K562 (cell line): ENCODE data around the gene KASH5. TPM values are rescaled to one million over a fixed set of nuclear protein-coding genes. Genes with fewer than 3 reads are reported as not detected.

Source experiments
- ATAC-seq: fragments of 200-7000 bp; cut with Tn5 transposase; 3 replicates; pipeline ENCODE4 v1.9.1; 2020; ENCODE audit warnings: moderate library complexity
- BruUV-seq: library from RNA; stranded (reverse); fragments of 400-500 nt; replicated peaks from 2 replicates; lab custom pipeline; 2021; lab: Mats Ljungman, UMichigan
- CTCF ChIA-PET: fragments of 300-600 bp; formaldehyde crosslinking; extraction: SDS; loops from one replicate; lab custom pipeline; 2021; ENCODE audit warnings: low intra/inter-chr PET ratio; lab: Yijun Ruan, JAX
- POLR2A ChIA-PET: fragments of 300-600, 350-650 bp; sonication (Branson Sonifier 250); formaldehyde crosslinking; extraction: SDS; loops from one replicate; lab custom pipeline; 2021; ENCODE audit warnings: antibody characterized with exemption, inconsistent platforms; lab: Yijun Ruan, JAX
- DNase-seq, 4 experiments: peaks; one replicate each; pipeline versions ENCODE4 v3.0.0 to v3.0.0-alpha.2; 2011 to 2018; ENCODE audit warnings: low spot score in 3 of 4, mixed read lengths in 3 of 4; ENCODE audit errors: extremely low read depth in 1 of 4
- FAIRE-seq: peaks from 2 replicates; lab custom pipeline; 2011; peaks lifted over from hg19 to GRCh38; lab: Jason Lieb, UNC
- H2AFZ ChIP-seq: 2 replicates; pipeline ENCODE4 v1.6.0; 2011; ENCODE audit warnings: low read depth, low read length, control low read depth, inconsistent platforms
- H3K27ac ChIP-seq: fragments of 200-600 bp; 3 replicates; pipeline ENCODE4 v1.8.0; 2011; ENCODE audit warnings: low read depth, mild to moderate bottlenecking, control low read depth, inconsistent platforms, low read length, moderate library complexity, mixed read lengths; ENCODE audit errors: extremely low read depth
- H3K27me3 ChIP-seq, 2 experiments: fragments of 300-600 bp in 1 of 2; 2 replicates in 1 of 2; 3 replicates in 1 of 2; pipeline versions ENCODE4 v1.6.0 to v1.8.0; 2011; ENCODE audit warnings: inconsistent platforms in 2 of 2, low read length in 2 of 2, mild to moderate bottlenecking in 1 of 2, mixed read lengths in 1 of 2, moderate library complexity in 1 of 2; ENCODE audit not compliant: control insufficient read depth in 2 of 2, insufficient read depth in 2 of 2
- H3K36me3 ChIP-seq: fragments of 300-600 bp; 3 replicates; pipeline ENCODE4 v1.8.0; 2011; ENCODE audit warnings: mild to moderate bottlenecking, low read length, inconsistent platforms; ENCODE audit not compliant: control insufficient read depth, insufficient read depth
- H3K4me1 ChIP-seq, 2 experiments: fragments of 200-600 bp in 1 of 2; replicated peaks in 1 of 2; 2 replicates in 1 of 2; 3 replicates in 1 of 2; pipeline versions ENCODE4 v1.5.1 to v1.8.0; 2011; ENCODE audit warnings: inconsistent platforms in 2 of 2, low read length in 2 of 2, mild to moderate bottlenecking in 1 of 2, mixed read lengths in 1 of 2, moderate library complexity in 1 of 2; ENCODE audit not compliant: control insufficient read depth in 2 of 2, insufficient read depth in 2 of 2
- H3K4me2 ChIP-seq: 2 replicates; pipeline ENCODE4 v1.6.1; 2011; ENCODE audit warnings: low read length, control low read depth, inconsistent platforms, mixed read lengths; ENCODE audit not compliant: insufficient read depth
- H3K4me3 ChIP-seq: fragments of 200-600 bp; sonication (generic), shearing (Covaris generic); 2 replicates; pipeline ENCODE4 v1.5.1; 2016; ENCODE audit warnings: control low read depth, inconsistent platforms
- H3K79me2 ChIP-seq: fragments of 200-600 bp; 3 replicates; pipeline ENCODE4 v1.8.0; 2011; ENCODE audit warnings: low read length, inconsistent platforms; ENCODE audit not compliant: control insufficient read depth, insufficient read depth
- H3K9ac ChIP-seq, 2 experiments: 2 replicates each; pipeline versions ENCODE4 v1.6.0 to v1.6.1; 2011; ENCODE audit warnings: low read depth in 2 of 2, low read length in 2 of 2, control low read depth in 1 of 2, inconsistent platforms in 1 of 2, mild to moderate bottlenecking in 1 of 2, mixed read lengths in 1 of 2; ENCODE audit not compliant: insufficient read depth in 1 of 2
- H3K9me1 ChIP-seq: one replicate; pipeline ENCODE4 v1.6.0; 2011; ENCODE audit warnings: inconsistent platforms, mild to moderate bottlenecking, low read length, moderate library complexity; ENCODE audit not compliant: control insufficient read depth, insufficient read depth
- H3K9me3 ChIP-seq: replicated peaks from 2 replicates; pipeline ENCODE4 v1.5.1; 2011; ENCODE audit warnings: low read depth, low read length, inconsistent platforms; ENCODE audit not compliant: control insufficient read depth, insufficient read depth
- H4K20me1 ChIP-seq: replicated peaks from 2 replicates; pipeline ENCODE4 v1.6.1; 2011; ENCODE audit warnings: low read length, inconsistent platforms, mixed read lengths; ENCODE audit not compliant: control insufficient read depth, insufficient read depth
- BHLHE40 ChIP-seq: IDR thresholded peaks from 2 replicates; pipeline ENCODE4 v1.6.1; 2011; ENCODE audit warnings: low read length, improper control_type of control experiment
- CHD2 ChIP-seq: IDR thresholded peaks from 2 replicates; pipeline ENCODE4 v1.6.1; 2011; ENCODE audit warnings: low read depth, low read length
- HDAC2 ChIP-seq: fragments of 450-650 bp; IDR thresholded peaks from 2 replicates; pipeline ENCODE4 v1.6.1; 2016; ENCODE audit warnings: mild to moderate bottlenecking
- SMARCC2 ChIP-seq: fragments of 450-650 bp; IDR thresholded peaks from 2 replicates; pipeline ENCODE4 v1.6.1; 2017; ENCODE audit warnings: antibody characterized with exemption, moderate library complexity, mild to moderate bottlenecking, low read depth
- WHSC1 ChIP-seq: IDR thresholded peaks from one replicate; pipeline ENCODE4 v1.6.1; 2012; ENCODE audit warnings: low read length, control low read depth, inconsistent platforms
- ZNF23 ChIP-seq: fragments of 250-450 bp; sonication (Bioruptor Pico); IDR thresholded peaks from 2 replicates; pipeline ENCODE4 v1.4.0; 2020; ENCODE audit warnings: mild to moderate bottlenecking
- ZNF609 ChIP-seq: sonication (generic); formaldehyde crosslinking; IDR thresholded peaks from 2 replicates; pipeline ENCODE4 v1.8.1; 2023; ENCODE audit warnings: missing genetic modification reagents, mild to moderate bottlenecking, borderline replicate concordance
- ZNF740 ChIP-seq, 3 experiments: fragments of 200-800 bp in 1 of 3; sonication (Bioruptor generic) in 1 of 3; sonication (generic) in 1 of 3; formaldehyde crosslinking in 1 of 3; IDR thresholded peaks; 2 replicates each; pipeline versions ENCODE4 v1.6.1 to v1.8.0; 2016 to 2022; ENCODE audit warnings: mild to moderate bottlenecking in 2 of 3, missing compliant biosample characterization in 2 of 3, missing genetic modification characterization in 2 of 3, missing genetic modification reagents in 1 of 3
- ZNF766 ChIP-seq: fragments of 200-800 bp; sonication (Bioruptor generic); conservative IDR thresholded peaks from 2 replicates; pipeline ENCODE4 v1.6.1; 2016; ENCODE audit warnings: missing genetic modification characterization, missing compliant biosample characterization
- ZNF778 ChIP-seq: fragments of 450-650 bp; formaldehyde crosslinking; IDR thresholded peaks from 2 replicates; pipeline ENCODE4 v1.4.0; 2020; ENCODE audit warnings: mild to moderate bottlenecking, moderate library complexity
- WGBS: fragments of 100-300 bp; shearing (Covaris generic); methylation state at CpG from one replicate; pipeline ENCODE4 v1.1.6; 2016; ENCODE audit warnings: low coverage, mixed read lengths; ENCODE audit not compliant: insufficient coverage; ENCODE audit errors: missing lambda C conversion rate; 5-methylcytosine and 5-hydroxymethylcytosine counted together
- in situ Hi-C: fragments of 300-500 bp; cut with MboI; formaldehyde crosslinking; loops from 4 replicates; pipeline ENCODE4 v1.15.0; 2018; ENCODE audit warnings: inconsistent platforms, mixed read lengths
- intact Hi-C: fragments of 100-400 bp; cut with micrococcal nuclease; formaldehyde crosslinking; loops from 2 replicates; pipeline ENCODE4 v1.14.2; 2022
- polyA plus RNA-seq, 8 experiments: library from polyadenylated mRNA; depleted of rRNA in 4 of 8; stranded (reverse) in 5 of 8; unstranded in 3 of 8; fragments of >200 nt; fragmentation: Nextera tagmentation in 2 of 8; fragmentation: Illumina TruSeq in 1 of 8; extraction: Ambion mirVana in 2 of 8; extraction: Trizol in 1 of 8; gene quantifications; 2 replicates each; pipeline versions ENCODE4 v1.2.1 to v1.2.3, GENCODE V29; 2011 to 2014; ENCODE audit warnings: inconsistent platforms in 1 of 8, missing spikeins in 1 of 8
- total RNA-seq, 7 experiments: library from RNA; depleted of rRNA in 6 of 7; stranded (reverse); fragments of >200 nt in 6 of 7; fragmentation: Illumina TruSeq in 2 of 7; extraction: Trizol in 2 of 7; gene quantifications; 2 replicates each; pipeline versions ENCODE4 v1.2.1 to v1.2.3, GENCODE V29; 2011 to 2021; ENCODE audit warnings: low replicate concordance in 1 of 7

Gene KASH5
- total and polyA plus RNA-seq, 9 of the 15 experiments (the other 6 are each of a cell fraction or from before 2014, with no cell fraction given) = 0.07 to 0.84 (median 0.34) TPM; not detected in 1

DNA sequence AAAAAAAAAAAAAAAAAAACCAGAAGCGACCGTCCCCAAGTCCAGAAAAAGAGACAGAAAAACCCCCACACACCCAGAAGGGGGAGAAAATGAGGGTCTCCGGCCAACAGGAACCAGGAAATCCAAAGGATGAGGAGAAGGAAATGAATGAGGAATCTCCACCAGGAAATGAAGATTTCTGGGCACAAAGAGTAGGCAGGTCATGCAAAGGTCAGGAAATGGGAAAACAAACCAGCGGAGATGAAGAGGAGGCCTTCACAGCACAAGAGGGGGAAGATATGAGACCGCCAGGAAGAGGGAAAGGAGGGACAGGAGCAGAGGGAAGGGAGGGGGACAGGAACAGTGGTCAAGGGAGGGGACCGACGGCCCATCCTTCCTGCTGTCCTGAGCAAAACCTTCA is 31.7 kb upstream of the KASH5 start:
- ATAC-seq (no peak), FAIRE-seq (no peak), DNase-seq (no peak)
- H3K27me3 ChIP-seq = no peaks in the 10 kb centered on the region
- WGBS = 53% methylated on average over 4 of the region's 7 CpGs
- in situ Hi-C loops (no loop called here), intact Hi-C loops (no loop called here)
- H3K9ac ChIP-seq = peak overlapping the region; percentile 22 to 81; a peak in 3 of 4 replicates
- no peak overlapping the region for H2AFZ ChIP-seq
- H3K79me2 ChIP-seq = peaks cover 4% of the 10 kb centered on the region; the same call in 1 of the 3 replicates
- no TSS peak for BruUV-seq
- no peaks in the 10 kb centered on the region for H3K9me1 ChIP-seq
- POLR2A ChIA-PET = no interaction called here
- H3K27ac ChIP-seq = no peak overlapping the region
- H3K9me3 ChIP-seq = no peaks in the 10 kb centered on the region
- peaks cover 7 to 26% of the 10 kb centered on the region in 2 experiments; a peak in 4 of 5 replicates for H3K4me1 ChIP-seq
- no peaks in the 10 kb centered on the region for H4K20me1 ChIP-seq
- CTCF ChIA-PET = no interaction called here
- H3K4me2 ChIP-seq = no peak overlapping the region
- peaks cover 22% of the 10 kb centered on the region; the same call in 1 of the 3 replicates for H3K36me3 ChIP-seq
- no peak for TF ChIP-seq WHSC1
- no peak for TF ChIP-seq HDAC2
- TF ChIP-seq ZNF609 = no peak
- TF ChIP-seq CHD2 = no peak
- no peak for TF ChIP-seq SMARCC2
- no peak for TF ChIP-seq ZNF740 (CRISPR knock-in tag; IDR thresholded peaks at IDR 0.05)
- no peak for TF ChIP-seq ZNF740 (tag; IDR thresholded peaks at IDR 0.05)
- TF ChIP-seq ZNF766 (CRISPR knock-in tag) = no peak
- no peak for TF ChIP-seq BHLHE40
- no peak for TF ChIP-seq ZNF23
- TF ChIP-seq ZNF778 (CRISPR knock-in tag) = no peak
- H3K4me3 ChIP-seq = no peak overlapping the region
